GM19238 (cell line): ENCODE measurements around the gene CLDN7.

Source experiments
- DNase-seq: peaks from one replicate; pipeline ENCODE4 v3.0.0; 2011; ENCODE audit warnings: low spot score; ENCODE audit not compliant: insufficient read length

The CLDN7 gene

GRCh38 chr17:7221278-7222092 lies 40.8 kb downstream of the CLDN7 start:
- no peak for DNase-seq

GRCh38 chr17:7220593-7221277 lies 41.5 kb downstream of the CLDN7 start:
- peak; percentile 70 for DNase-seq

GRCh38 chr17:7219812-7220592 lies 42.3 kb downstream of the CLDN7 start, which contains the start of the genes ACADVL and DLG4:
Gene ACADVL (plus strand): TSS chr17:7219938. CDS start chr17:7219985, 47 bp downstream.
Gene DLG4 (minus strand): TSS chr17:7219836.
- peak; percentile 80 for DNase-seq

DNA sequence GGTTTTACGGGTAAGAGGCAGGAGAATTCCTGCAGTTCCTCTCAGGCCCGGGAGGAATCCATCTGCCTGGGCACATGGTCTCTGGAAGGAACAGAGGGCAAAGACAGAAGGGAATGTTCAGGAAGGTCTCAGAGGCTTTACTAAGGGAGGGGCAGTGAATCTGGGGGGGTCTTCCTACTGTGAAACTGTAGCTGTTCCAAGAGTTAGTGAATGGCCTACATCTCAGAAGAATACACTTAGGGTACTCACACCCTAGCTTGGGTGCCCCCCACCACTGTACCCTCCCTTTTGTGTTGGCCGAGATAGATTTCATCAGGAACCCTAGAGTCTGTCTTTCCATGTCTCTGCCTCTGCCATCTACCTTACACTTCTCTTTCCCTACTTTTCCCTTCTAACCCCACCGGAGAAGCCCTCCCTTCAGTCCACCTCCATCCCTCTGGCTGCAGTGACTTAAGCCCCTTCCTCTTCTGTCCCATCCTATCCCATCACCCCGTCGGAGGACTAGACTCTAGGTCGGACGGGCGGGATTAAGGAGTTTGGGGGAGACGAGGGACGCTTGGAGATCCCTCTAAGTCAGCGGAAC lies 43.0 kb downstream of the CLDN7 start:
- DNase-seq, result no peak

GRCh38 chr17:7218758-7219157 lies 43.5 kb downstream of the CLDN7 start:
- no peak for DNase-seq

DNA sequence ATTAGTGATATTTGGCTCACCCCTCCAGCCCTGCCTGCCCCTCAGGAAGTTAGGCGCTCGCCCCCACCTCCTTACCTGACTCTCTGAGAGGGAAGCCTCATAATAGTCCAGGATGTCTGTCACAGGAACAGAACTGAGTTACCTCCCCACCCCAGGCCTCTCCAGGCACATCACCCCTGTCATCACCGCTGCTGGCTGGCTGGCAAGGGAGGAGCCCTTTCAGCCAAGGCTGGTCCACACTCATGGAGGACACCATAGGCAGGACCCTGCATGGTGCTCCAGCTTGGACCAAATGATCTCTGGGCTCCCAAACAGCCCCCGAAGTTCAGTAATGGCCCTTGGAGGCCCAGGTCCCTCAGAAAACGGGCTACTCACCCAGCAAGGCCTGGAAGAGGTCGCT lies 44.1 kb downstream of the CLDN7 start:
- no peak for DNase-seq

DNA sequence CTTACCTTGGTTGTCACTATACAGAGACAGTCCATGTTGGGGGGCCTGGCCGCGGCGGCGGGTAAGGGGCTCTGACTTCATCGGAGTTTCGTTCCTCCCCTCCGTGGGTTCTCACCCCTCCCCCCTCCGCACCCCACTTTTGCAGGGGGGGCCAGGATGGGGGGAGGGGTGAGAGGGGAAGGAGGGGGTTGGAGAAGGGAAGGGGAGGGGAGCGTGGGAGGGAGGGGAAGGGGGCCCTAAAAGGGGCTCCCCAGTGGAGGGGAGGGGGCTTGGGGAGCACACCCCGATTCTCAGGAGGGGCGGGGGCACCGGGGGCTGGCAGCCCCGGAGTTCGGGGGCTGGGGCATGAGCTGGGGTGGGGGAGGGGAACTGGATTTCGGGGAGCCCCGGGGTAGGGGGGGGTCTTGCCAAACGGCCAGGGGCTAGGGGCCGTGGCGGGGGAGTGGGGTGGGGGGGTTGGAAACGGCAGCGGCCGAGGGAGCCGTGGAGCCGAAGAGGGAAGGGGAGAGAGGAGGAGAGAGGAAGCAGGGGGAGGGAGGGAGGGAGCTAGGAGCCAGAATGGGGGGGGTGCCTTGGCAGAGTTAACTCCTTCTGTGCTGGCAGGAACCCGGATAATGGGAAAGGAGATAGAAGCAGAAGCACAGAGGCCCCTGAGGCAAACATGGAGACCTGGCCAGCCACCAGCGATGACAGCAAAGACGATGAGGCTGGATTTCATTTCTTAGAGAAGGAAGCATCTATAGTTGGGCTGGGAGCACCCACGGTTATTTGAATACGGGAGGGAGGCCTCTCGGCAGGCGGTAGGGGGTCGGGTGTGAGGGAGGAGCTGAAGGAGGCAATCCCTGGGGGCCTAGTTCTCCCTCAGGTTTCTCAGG lies 44.9 kb downstream of the CLDN7 start:
- DNase-seq, result no peak

GRCh38 chr17:7216242-7217112 lies 45.8 kb downstream of the CLDN7 start:
- DNase-seq, result no peak

GRCh38 chr17:7215652-7216180 lies 46.6 kb downstream of the CLDN7 start:
- DNase-seq, result no peak

DNA sequence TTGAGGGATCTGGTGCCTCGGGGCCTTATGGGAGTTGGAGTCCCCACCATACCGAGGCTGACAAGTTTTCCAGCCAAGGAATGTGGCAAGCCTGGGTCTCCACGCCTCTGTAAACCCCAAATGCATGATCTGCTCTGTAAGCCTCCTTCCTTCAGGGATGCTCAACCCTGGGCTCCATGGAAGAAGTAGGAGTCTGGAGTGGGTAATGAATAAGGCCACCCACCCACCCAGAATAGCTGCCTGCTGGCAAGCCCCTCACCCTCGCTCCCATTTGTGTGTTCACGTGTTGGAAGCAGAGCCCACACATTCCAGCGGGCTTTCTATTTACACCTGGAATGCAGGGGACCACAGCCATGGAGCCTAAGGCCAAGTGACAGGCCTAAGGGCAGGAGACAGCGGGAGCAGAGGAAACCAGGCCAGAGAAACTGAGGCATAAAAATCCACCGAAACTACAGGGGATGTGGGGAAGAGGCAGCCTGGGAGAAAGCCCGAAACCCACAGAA lies 47.1 kb downstream of the CLDN7 start:
- DNase-seq, result no peak

- DNase-seq, result peak; percentile 98
These were observed 47.8 kb downstream of the CLDN7 start for GRCh38 chr17:7214300-7215135.

GRCh38 chr17:7213895-7214299 lies 48.4 kb downstream of the CLDN7 start:
- no peak for DNase-seq

DNA sequence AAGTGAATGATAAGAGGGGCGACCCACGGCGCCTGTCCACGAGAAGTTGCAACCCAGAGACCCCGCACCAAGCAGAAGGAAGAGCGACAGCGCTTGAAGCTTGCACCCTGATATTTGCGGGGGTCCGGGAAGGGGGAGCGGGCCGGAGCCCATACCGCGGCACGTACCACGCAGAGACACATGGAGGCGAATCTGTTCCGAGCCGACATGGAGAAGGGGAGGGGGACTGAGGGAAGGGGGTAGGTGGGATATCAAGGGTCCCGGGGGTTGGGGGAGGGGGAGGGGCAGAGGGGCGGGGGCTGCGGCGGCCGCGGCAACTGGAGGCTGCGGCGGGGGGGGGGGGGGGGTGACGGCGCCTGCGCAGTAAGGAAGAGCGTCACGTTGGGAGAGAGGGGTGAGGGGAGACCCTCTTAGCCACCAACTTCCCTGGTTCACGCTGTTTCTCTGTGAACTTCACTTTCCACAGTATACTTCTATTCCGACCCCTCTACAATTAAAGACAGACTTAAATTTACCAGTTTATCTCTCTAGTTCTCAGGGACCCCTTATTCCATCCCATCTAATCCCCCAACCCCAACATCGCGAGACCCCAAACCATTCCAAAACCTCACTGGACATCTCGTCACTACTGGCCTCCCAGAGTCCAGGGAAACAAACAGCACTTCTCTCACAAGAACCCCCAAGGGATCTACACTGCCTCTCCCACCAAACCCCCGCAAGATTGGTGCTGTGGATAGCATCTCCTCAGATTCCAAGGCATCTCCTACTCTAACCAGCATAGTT lies 50.6 kb downstream of the CLDN7 start:
- DNase-seq, result no peak
